GM11168 (cell line): Measurements from ENCODE around the gene NDUFS3.

Experiments used
- in situ Hi-C: fragments of 300-500 bp; cut with MboI; formaldehyde crosslinking; loops from one replicate; pipeline ENCODE4 v1.12.0; 2022; ENCODE audit warnings: low sequenced_read_pairs; ENCODE audit not compliant: unreplicated experiment

The NDUFS3 gene

DNA sequence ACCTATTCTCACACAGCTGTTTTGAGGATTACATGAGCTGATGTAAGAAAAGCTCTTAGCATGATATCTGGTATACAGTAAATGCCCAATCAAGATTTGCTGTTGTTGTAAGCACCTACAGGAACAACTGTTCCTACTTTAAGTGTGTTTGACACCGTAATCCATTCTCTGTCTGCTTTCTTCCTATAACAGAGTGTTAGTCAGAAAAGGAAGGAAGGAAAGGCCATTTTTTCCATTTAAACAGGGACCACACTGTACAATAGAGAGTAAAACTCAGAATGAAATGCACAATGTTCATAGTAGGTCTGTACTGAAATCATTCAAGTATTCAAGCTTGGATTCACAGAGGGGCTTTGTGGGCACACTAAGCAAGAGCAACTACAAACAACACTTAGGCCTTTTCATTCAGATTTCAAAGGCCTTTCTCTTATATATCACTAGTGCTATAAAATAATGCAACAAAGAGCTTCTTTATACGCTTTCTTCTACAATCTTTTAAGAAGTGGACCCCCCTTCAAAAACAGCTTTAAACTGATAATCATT is 42.0 kb downstream of the NDUFS3 start:
- in situ Hi-C loops = loop anchor here (10.0 kb wide), 1 partner anchor 204 kb away; no protein-coding TSS in a partner anchor

DNA sequence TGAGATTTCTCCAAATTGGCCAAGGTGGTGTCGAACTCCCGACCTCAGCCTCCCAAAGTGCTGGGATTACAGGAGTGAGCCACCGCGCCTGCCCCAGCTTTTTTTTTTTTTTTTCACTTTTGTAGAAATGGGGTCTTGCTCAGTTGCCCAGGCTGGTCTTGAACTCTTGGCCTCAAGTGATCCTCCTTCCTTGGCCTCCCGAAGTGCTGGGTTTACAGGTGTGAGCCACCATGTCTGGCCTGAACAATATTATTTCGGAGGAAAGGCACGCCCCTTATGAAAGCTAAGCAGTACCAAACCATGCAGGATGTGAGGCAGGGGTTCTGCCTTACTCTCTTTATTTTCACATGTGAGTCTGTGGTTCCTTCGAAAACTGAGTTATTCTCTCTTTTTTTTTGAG is 47.4 kb downstream of the NDUFS3 start:
- in situ Hi-C loops = loop anchor here (10.0 kb wide), 1 partner anchor 199 kb away; no protein-coding TSS in a partner anchor

DNA sequence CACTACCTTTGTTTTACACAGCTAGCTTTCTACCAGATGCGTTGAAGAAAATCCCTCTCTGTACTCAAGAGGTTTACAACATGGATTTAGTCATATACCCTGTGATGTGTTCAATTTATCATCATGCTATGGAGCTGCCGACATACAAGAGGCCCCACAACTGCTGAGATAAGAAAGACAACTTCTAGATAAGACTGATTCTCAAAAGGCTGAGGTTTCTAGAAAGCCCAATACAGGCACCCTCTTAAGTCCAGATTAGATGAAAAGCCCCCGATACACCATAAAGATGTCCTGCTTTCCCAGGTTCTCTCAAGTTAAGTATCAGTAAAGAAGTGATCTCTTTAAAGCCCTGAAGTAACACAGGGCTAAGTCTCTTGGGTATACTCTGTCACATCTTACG is 49.2 kb downstream of the NDUFS3 start:
- in situ Hi-C loops = loop anchor here (10.0 kb wide), 1 partner anchor 197 kb away; no protein-coding TSS in a partner anchor

DNA sequence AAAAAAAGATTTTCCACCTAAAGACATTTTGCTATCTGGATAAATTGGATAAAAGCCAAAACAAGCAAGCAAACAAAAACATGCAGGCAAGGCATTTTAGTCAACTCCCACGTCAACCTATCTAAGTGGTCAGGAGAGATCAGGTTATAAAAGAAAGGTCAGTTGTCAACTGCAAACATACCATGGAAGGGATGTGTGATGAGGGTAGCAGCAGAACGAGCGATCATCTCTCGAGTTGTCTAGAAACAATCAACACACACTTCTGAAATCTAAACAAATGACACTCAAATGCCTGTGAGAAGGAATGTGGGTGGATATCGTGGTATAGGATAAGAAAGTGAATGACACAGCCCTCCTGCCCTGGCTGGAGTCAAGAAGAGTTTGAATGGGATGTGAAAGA is 52.6 kb downstream of the NDUFS3 start:
- in situ Hi-C loops = no loop called here
